ENCODE data around the gene GFPT1.

GRCh38 chr2:69411120-69411519 lies 24.1 kb upstream of the GFPT1 start:
- TF ChIP-seq CTCF (IDR thresholded peaks at IDR 0.05) (no peak), POLR2A (IDR thresholded peaks at IDR 0.05) (no peak)
